GM12874 (cell line): ENCODE results near the gene FUT7.
A peak's percentile ranks its signal among the peaks of the same experiment; 100 is the strongest.

Experiments used
- TF ChIP-seq, protein P1 (sequence below): IDR thresholded peaks from 2 replicates; pipeline ENCODE4 v1.5.1; 2011; ENCODE audit warnings: low read depth, mild to moderate bottlenecking, control low read depth, low read length, moderate library complexity; ENCODE audit not compliant: insufficient read depth

FUT7 gene

DNA sequence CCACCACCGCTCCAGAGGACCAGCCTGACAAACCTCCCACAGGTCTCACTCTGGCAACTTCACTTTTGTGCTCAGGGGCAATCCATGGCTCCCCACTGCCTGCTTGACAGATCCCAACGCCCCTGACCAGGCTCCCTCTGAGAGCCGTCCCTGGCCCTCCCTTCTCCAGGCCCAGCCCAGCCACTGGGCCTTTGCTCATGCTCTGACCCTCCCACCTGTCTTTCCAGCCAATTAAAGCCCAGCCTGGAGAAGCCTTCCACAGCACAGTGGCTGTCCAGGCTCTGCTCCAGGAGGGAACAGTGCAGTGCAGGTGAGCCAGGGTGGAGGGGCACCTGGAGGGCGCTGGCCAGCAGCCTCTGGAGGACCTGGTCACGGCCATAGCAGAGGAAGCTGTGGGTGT lies 18.7 kb upstream of the FUT7 start:
- TF ChIP-seq, protein P1, sequence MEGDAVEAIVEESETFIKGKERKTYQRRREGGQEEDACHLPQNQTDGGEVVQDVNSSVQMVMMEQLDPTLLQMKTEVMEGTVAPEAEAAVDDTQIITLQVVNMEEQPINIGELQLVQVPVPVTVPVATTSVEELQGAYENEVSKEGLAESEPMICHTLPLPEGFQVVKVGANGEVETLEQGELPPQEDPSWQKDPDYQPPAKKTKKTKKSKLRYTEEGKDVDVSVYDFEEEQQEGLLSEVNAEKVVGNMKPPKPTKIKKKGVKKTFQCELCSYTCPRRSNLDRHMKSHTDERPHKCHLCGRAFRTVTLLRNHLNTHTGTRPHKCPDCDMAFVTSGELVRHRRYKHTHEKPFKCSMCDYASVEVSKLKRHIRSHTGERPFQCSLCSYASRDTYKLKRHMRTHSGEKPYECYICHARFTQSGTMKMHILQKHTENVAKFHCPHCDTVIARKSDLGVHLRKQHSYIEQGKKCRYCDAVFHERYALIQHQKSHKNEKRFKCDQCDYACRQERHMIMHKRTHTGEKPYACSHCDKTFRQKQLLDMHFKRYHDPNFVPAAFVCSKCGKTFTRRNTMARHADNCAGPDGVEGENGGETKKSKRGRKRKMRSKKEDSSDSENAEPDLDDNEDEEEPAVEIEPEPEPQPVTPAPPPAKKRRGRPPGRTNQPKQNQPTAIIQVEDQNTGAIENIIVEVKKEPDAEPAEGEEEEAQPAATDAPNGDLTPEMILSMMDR, result no peak

DNA sequence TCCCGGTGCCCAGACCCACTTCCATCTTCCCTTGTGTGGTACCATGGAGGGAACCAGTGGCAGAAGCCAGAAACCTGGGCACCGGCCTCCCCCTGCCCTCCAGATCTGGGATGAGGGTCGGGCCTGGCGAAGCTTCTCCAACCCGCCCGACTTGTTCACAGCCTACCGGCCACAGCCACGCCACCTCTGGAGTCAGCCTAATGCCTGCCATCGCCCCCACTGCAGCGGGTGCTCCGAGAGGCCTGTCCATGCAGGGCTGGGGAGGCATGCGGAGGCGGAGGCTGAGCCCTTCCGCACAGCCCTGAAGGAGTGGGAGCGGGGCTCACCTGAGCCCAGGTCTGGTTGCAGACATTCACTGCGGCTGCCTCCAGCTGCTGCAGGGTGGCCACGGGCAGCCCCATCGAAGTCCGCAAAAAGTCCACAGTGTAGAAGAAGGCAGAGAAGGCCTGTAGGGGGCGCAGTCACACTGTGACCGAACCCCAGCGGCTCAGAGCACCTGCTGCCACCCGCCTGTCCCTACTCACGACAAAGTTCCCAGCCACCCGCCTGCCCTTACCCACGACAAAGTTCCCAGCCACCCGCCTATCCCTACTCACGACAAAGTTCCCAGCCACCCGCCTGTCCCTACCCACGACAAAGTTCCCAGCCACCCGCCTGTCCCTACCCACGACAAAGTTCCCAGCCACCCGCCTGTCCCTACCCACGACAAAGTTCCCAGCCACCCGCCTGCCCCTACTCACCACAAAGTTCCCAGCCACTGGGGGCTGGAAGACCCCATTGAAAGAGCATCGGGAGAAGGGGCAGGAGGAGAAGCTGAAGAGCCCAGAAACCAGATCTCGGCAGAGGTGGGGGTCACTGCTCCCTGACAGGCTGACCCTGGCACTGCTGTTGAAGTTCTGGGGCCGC lies 17.9 kb upstream of the FUT7 start:
- TF ChIP-seq, protein P1, result peak; percentile 70

DNA sequence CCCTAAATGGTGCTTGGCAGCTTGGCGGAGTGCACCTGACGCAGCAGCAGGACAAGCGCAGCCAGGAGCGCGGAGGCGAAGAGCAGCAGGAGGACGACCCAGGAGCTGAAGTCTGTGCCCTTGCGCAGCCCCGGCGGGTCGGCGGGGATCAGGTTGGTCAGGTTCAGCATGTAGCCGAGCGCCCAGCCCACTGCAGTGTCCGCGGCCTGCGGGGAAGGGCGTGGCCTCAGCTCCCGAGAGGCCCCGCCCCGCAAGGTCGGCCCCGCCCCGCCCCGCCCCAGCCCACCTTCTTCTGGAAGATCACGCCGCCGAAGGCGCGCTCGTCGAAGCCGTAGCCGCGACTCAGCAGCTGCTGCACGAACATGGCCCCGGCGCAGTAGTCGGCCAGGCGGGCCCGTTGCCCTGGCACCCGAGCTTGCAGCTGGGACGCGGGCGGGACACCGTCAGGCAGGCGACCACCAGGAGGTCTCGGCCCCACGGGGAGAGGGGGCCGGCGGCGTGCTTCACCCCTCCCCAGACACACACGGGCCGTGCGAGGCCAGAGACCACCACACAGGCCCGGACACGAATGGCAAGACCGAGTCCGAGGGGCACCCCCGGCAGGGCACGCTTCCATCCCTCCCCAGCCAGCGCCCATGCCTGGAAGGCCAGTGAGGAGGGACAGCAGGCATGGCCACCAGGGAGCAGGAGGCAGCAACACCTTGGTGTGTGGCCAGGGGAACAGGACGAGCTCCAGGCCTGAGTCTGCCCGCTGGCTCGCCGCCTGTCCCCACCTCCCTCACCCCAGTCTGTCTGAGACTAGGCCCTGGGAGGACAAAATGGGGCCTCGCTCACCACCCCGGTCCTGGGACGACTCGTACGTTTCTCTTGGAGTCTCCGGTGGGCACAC lies 17.0 kb upstream of the FUT7 start:
- TF ChIP-seq, protein P1, result no peak

DNA sequence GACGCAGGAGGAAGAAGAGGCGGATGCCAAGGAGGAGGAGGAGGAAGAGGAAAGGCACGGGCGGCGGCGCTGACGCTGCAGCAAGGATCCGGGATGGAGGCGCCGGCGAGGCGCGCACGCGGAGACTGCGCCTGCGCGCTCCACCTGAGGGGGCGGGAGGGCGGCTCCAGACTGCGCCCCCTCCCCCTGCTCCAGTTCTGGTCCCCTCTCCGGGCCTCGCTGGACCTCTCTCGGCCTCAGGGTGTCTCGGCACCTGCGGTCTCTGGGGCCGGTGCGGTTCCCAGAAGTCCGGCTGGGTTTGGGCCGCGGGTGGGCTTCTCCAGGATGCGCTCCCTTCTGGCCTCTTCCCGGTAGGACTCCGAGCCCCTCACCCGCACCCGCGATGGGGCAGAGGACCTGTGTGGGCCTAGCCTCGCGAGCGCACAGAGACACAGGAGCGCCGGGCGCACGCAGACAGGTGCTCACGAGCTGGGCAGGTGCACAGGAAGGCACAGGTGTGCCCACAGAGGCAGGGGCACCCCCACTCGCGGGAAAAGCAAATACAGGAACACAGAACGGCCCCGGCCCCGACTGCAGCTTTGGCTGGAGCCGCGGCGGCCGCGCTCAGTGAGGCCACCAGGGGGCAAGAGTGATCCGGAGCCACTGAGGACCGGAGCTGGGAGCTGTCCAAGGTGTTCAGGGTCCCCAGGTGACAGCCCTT lies 14.3 kb upstream of the FUT7 start, which contains the start of gene NPDC1:
Gene NPDC1 (minus strand): TSS at position 90 of the 700 bp plus-strand sequence. CDS start 188 bp downstream, outside the sequence.
- TF ChIP-seq, protein P1, result peak; percentile 93

DNA sequence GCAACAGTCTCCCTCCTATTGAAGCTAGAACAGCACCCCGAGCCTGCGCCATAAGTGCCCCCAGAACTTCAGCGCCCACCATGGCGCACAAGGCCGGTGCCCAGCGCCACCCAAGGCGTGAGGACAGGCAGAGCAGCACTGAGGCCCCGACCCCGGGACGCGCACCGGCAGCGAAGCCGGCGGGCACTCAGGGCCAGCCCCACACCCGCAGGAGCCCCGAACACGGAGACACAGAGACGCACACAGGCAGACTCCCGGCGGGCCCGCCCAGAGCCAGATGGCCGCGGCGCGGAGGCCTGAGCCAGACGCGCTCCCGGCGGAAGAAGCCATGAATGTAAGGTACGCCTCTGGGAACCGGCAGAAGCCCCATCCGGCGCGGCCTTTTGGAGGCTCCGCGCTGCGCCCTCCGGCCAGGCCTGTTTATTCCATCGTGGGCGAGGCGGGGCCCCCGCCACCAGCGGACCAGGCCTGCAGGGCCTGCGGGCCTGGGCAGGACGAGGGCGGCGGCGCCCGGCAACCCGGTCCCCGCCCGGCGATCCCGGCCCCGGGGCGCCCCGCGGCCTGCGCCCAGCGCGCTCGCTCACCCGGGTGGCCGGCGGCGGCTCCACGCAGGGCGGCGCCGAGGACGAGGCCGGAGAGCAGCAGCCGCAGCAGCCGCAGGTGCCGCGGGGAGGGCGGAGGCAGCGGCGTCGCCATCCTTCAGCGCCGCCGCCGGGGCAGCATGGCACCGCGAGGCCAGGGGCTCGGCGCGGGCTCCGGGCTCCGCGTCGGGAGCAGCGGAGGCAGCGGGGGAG lies 13.6 kb upstream of the FUT7 start:
- TF ChIP-seq, protein P1, result no peak

DNA sequence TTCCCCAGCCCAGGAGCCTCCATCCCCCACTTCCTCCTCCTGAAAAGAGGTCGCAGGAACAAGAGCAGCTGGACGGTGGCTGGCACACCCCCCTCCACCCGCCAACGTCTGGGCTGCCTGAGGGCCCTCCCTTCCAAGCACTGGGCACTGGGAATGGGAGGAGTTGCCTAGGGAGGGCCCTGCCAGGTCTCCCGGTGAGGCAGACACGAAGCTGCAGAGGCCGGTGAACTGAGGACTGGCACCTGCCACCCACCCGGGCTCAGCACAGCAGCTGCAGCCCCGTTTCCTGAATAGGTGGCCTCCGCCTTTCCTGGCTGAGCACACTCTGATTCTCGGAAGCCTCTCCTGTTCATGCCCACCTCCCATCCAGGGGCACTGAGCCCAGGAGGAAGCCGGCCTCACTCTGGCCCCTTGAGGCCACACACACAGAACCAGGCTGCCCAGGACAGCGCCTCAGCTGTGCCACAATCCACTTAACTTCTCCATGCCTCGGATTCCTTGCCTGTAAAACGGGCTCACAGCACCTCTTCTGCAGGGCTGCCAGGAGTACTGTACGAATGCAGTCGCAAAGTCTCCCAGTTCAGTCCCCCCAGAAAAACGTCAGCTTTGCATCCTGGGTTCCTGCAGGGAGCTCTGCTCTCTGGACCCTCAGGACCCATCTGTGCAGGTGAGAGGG lies 12.8 kb upstream of the FUT7 start:
- TF ChIP-seq, protein P1, result no peak
